Fibroblast of pulmonary artery (primary cell): ENCODE data around the gene ADH1C.
"Not testable (repeated sequence)": the region's sequence is repeated elsewhere in the genome, so short reads cannot be mapped to it uniquely, and the experiment has no call there.

Source experiments
- DNase-seq: peaks from one replicate; pipeline ENCODE4 v3.0.0-alpha.2; 2010; ENCODE audit warnings: low read depth
- H3K4me3 ChIP-seq: replicated peaks from 2 replicates; pipeline ENCODE4 v1.5.1; 2011; ENCODE audit warnings: low read depth, mild to moderate bottlenecking, control low read depth, low read length, moderate library complexity
- CTCF ChIP-seq: IDR thresholded peaks from 2 replicates; pipeline ENCODE4 v1.5.1; 2011; ENCODE audit warnings: mild to moderate bottlenecking, control low read depth, low read length, inconsistent platforms; ENCODE audit errors: missing control alignments

The ADH1C gene

DNA sequence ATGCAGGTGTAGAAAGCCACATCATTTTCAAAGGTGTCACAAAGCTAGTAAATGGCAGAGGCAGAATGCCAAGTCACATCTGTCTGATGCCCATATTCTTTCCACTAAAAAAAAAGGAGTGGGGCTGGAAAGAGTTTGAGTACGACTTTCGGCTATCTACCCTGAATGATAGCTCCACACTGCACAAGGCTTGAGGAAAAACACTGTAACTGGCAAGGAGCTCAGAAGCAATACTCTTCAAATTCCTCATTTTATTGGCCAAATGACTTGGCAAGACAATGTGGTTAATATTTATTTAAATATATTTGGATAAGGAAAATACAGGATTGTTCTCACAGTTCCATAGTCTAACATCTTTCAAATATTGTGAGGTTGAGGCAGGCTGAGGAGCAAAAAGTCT, 5.4 kb upstream of the ADH1C start:
- H3K4me3 ChIP-seq = no peak overlapping the region
- no peak for TF ChIP-seq CTCF
- DNase-seq = no peak

GRCh38 chr4:99356992-99357391, 4.4 kb upstream of the ADH1C start:
- no peak overlapping the region for H3K4me3 ChIP-seq
- TF ChIP-seq CTCF = no peak
- DNase-seq = no peak

GRCh38 chr4:99356149-99356548, 3.6 kb upstream of the ADH1C start:
- not testable (repeated sequence) for DNase-seq, H3K4me3 ChIP-seq

- no peak for DNase-seq
- no peak overlapping the region for H3K4me3 ChIP-seq
- no peak for TF ChIP-seq CTCF
These were observed 1.1 kb downstream of the ADH1C start for GRCh38 chr4:99351487-99351886.

- H3K4me3 ChIP-seq = no peak overlapping the region
- TF ChIP-seq CTCF = no peak
- DNase-seq = no peak
These were observed 3.2 kb downstream of the ADH1C start for GRCh38 chr4:99349338-99349737.

- not testable (repeated sequence) for H3K4me3 ChIP-seq, DNase-seq
These were observed 9.9 kb downstream of the ADH1C start for GRCh38 chr4:99342624-99343023.

- DNase-seq = no peak
- H3K4me3 ChIP-seq = no peak overlapping the region
- no peak for TF ChIP-seq CTCF
These were observed 11.1 kb downstream of the ADH1C start for GRCh38 chr4:99341426-99341825.

- DNase-seq = no peak
- TF ChIP-seq CTCF = no peak
These were observed 13.4 kb downstream of the ADH1C start for GRCh38 chr4:99339172-99339571.

More at GRCh38 chr4:99339172-99339571, 13.4 kb downstream of the ADH1C start:
- no peak overlapping the region for H3K4me3 ChIP-seq
